Effector CD4-positive, alpha-beta T cell (primary cell): ENCODE data around the gene C1QTNF1.
"Not testable (repeated sequence)": the region's sequence is repeated elsewhere in the genome, so short reads cannot be mapped to it uniquely, and the experiment has no call there.

ENCODE experiments used
- DNase-seq: peaks from one replicate; pipeline ENCODE4 v3.0.0-alpha.2; 2020

C1QTNF1 gene

DNA sequence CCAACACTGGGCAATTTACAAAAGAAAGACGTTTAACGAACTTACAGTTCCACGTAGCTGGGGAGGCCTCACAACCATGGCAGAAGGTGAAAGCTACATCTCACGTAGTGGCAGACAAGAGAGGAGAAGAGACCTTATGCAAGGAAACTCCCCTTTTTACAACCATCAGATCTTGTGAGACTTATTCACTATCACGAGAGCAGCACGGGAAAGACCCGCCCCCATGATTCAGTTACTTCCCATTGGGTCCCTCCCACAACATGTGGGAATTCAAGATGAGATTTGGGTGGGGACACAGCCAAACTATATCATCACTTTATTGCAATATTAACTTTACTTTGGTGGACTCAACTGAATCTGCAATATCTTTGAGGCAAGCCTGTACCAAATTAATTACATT, 38.7 kb downstream of the C1QTNF1 start:
- DNase-seq: no peak

DNA sequence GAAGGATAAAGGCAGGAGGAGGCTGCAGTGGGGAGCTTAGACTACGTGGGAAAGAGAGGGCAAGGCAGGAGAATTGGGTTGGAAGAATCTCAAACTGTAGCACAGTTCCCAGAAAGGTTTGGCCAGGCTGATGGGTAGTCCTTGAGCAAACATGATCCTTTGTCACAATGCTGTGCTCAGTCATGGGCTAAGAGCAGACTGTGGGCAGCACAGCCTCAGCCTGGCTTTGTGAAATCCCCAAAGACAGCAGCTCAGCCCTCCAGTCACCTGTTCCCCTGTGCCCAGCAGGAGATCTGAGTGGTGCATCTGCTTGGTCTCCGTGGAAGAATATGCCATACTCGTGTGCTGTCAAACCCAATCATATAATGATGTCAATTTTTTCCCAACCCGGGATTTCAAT, 40.1 kb downstream of the C1QTNF1 start:
- DNase-seq: no peak

DNA sequence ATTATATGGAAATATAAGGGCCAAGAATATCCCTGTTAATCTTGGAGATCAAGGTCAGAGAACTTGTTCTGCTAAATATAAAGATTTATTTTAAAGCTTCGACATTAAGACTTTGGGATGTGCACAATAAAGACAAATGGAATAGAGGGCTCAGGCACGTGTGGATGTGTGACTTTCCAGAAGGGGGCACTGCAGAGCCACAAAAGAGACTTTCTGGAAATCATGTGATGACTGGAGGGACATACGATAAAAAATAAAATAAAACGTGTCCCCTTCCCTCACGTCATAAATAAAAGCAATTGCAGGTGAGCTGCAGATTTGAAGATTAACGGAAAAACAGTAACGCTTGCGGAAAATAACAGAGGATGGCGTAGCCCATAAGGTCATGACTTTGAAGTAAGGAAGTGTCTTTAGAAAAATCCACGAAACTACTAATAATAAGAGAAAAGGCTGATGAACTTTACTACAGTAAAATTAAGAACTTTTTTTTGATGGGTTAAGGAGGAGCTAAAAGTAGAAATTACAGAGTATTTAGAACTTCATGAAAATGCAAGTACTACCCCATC, 41.2 kb downstream of the C1QTNF1 start:
- DNase-seq: peak; percentile 54

GRCh38 chr17:79066963-79067362, 43.0 kb downstream of the C1QTNF1 start:
- no peak for DNase-seq

DNA sequence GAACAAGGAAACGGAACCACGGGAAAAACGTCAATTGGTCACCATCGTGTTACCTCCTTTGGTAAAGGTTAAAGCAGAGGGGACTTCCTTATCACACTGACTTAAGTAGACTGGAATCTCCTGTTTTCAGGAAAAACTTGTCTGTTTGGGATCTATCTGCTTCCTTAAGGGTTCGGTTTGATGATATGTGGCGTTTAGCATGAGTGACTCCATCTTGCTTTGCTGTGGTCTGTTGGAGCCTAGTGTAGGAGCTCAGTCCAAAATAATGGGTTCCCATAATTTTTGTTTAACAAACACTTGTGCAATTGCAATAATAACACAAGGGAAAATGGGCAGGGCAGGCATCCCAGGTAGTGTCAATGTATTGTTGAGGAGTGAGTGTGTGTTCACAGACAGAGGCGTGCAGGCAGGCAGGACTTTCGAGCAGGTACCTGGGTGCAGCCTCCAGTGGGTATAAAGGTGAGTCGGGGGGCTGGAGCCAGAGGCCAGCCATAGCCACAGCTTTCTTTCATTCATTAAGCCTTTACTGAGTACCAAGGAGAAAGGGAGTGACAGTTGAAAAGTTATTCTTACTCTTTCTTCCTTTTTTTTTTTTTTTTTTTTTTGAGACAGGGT, 46.4 kb downstream of the C1QTNF1 start:
- no peak for DNase-seq

- DNase-seq: no peak
These were observed 47.3 kb downstream of the C1QTNF1 start for GRCh38 chr17:79071161-79071740.

GRCh38 chr17:79072544-79072943, 48.6 kb downstream of the C1QTNF1 start:
- no peak for DNase-seq

DNA sequence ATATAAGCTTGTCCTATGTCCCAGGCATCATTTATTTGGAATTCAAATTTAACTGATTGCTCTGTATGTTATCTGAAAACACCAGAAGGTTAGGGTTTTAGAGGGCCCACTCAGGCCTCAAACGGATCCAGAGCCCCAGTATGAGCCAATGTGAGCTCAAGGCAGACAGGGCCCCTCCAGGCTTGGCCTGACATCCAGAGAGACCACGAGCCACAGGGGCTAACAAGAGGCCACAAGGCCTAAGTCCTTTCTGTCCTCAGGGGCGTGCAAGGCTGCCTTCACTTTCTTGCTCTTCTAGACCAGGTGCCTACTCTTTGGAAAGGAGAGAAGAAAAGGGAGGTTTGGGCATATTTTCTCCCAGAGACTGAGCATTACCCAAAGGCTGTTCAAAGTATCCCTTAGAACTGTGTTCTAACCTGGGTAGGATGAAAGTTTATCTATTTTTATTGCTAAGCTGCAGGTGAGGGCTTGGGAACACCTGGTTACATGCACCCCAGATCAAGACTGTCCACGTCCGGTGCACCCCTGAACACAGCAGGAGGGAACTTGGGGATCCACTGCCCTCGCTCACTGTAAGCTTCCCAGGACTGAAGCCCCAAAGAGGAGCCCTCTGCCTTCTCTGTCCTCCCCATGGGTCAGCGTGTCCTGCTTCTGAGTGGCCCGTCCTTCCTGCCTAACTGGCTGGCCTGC, 49.2 kb downstream of the C1QTNF1 start:
- DNase-seq: no peak

DNA sequence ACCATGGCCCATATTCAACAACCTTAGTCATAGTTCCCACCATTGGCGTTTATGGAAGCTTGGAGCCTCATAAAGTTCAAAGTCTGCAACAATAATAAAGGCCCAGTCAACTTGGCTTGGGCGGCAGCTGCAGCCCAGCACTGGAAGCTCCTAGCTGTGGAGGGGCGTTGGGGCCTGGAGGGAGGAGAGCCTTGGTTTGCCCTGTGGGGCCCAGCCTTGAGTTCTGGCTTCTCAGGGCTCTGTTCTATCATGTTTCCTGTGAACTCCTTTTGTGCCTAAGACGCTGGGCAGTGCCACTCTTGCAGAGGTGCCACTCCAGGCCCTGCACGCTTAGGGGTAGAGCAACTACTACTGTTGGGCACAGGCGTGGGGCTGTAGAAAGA, 49.7 kb downstream of the C1QTNF1 start:
- no peak for DNase-seq

GRCh38 chr17:79074121-79074648, 50.2 kb downstream of the C1QTNF1 start:
- DNase-seq: not testable (repeated sequence)

GRCh38 chr17:79074649-79075445, 50.9 kb downstream of the C1QTNF1 start, which contains the start of gene ENGASE:
TSS of gene ENGASE (plus strand) at chr17:79074824. CDS start at chr17:79074945, 121 bp downstream.
- peak; percentile 88 for DNase-seq

GRCh38 chr17:79075446-79075750, 51.4 kb downstream of the C1QTNF1 start:
- peak; percentile 11 for DNase-seq

DNA sequence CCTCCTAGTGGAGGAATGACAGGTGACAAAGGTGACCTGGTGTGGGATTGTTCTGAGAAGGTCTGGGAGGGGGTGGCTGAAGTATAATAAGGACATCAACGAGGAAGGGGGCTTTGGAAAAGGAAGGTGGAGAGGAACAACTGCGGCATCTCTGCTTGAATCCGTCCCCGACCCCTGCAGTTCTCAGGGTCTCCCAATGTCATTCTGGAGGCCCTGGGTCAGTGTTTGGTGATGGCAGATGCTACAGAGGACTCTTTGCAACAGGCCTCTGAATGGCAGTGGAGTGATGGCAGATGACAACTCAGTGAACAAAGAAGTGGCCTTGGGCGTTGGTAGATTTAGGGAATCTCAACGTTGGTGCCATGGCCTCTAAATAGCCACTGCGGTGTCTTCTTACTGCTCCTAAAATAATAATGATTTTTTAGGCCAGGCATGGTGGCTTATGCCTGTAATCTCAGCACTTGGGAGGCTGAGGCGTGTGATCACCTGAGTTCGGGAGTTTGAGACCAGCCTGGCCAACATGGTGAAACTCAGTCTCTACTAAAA, 52.0 kb downstream of the C1QTNF1 start:
- no peak for DNase-seq

GRCh38 chr17:79077587-79077986, 53.6 kb downstream of the C1QTNF1 start:
- DNase-seq: no peak

DNA sequence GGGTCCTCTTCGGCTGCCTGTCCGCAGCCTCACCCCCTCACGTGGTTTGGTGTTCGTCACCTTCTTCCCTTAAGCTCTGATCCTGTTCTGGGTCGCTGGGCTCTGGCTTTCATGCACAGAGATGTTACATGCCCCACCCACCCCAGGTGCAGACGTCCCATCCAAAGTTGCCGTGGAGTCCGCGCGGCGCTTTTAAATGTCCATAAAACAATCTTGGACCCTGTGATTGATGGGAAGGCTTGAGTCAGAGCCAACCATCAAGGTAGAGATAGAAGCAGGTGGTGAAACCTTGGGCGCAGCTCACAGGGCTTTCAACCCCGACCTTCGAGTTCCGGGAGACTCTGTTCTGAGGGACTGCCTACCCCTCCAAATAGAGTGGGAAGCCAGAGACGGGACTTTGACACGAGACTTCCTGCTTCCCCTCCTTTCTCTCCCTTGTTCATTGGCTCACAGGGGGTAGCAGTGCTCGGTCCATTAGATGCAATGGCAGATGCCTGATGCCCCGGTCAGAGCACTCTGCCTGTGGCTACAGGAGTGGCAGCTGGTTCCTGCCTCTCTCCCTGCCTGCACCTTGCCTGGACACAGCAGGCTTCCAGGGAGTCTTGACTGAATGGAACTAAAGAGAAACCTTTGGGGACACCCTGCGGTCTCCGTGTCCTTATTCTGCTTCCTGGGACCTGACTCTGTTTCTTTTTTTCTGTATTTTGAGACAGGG, 54.7 kb downstream of the C1QTNF1 start:
- no peak for DNase-seq

GRCh38 chr17:79079421-79080200, 55.6 kb downstream of the C1QTNF1 start:
- DNase-seq: no peak

GRCh38 chr17:79080349-79080748, 56.4 kb downstream of the C1QTNF1 start:
- DNase-seq: no peak

DNA sequence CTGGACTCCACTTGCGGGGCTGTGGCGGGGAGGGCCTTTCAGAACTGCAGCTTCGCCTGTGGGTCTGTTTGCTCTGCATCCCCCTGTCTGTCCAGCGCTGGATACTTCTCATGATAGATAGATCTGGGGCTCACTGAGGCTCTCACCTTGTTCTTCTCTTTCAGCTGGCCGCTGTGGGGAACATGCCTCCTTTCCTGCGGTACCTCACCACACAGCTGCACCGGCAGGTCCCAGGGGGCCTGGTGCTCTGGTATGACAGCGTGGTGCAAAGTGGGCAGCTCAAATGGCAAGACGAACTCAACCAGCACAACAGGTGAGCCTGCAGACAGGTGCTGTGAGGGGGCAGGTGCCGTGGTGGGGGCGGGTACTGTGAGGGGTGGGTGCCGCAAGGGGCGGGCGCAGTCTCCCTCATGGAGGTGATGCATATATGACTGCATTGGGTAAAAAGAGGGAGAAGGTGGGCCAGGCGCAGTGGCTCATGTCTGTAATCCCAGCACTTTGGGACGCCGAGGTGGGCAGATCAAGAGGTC, 56.9 kb downstream of the C1QTNF1 start:
- no peak for DNase-seq

DNA sequence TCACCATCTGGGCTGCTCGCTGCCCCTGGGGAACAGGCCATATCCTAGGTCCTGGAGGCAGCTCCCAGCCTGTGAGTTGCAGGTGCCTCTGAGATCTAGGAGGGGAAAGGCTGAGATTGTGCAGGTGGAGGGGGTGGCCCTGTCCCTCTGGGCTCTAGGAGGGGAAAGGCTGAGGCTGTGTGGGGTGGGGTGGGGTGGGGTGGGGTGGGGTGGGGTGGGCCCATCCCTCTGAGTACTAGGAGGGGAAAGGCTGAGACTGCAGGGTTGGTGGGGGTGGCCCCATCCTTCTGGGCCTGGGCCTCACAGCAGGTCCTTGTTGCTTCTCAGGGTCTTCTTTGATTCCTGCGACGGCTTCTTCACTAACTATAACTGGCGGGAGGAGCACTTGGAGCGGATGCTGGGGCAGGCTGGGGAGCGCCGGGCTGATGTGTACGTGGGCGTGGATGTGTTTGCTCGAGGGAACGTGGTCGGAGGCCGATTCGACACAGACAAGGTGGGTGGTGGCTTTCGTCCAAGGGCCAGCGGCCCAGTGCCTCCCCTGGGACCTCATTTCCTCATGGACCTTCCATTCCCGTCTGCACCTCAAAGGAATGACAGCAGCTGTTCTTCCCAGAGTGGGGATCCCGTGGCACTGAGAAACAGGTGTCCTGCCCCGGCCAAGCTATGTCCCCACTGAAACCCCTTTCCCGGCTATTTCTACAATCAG, 57.8 kb downstream of the C1QTNF1 start:
- no peak for DNase-seq
